Lower lobe of right lung (tissue), 2 donors: ENCODE measurements around the gene PDE4D. TPM values are rescaled to one million over a fixed set of nuclear protein-coding genes. Genes with fewer than 3 reads are reported as not detected.

Experiments used
- ATAC-seq, 2 donors: fragments of 200-7000 bp; cut with Tn5 transposase; one replicate each; pipeline ENCODE4 v1.9.1; 2020 to 2022; ENCODE audit warnings: mild to moderate bottlenecking in 2 of 2, moderate library complexity in 2 of 2
- DNase-seq: peaks from one replicate; pipeline ENCODE4 v3.0.0-alpha.2; 2020
- H3K27ac ChIP-seq: fragments of 200-600 bp; one replicate; pipeline ENCODE4 v1.8.0; 2022
- H3K27me3 ChIP-seq: fragments of 200-600 bp; one replicate; pipeline ENCODE4 v1.8.0; 2022; ENCODE audit warnings: low read depth
- H3K36me3 ChIP-seq: fragments of 200-600 bp; one replicate; pipeline ENCODE4 v1.8.0; 2022; ENCODE audit warnings: mild to moderate bottlenecking
- H3K4me1 ChIP-seq: fragments of 200-600 bp; one replicate; pipeline ENCODE4 v1.8.0; 2022
- H3K4me3 ChIP-seq: fragments of 200-600 bp; one replicate; pipeline ENCODE4 v1.8.0; 2022; ENCODE audit warnings: mild to moderate bottlenecking
- H3K9me3 ChIP-seq: fragments of 200-600 bp; one replicate; pipeline ENCODE4 v1.8.0; 2022
- CTCF ChIP-seq: fragments of 200-600 bp; IDR thresholded peaks from one replicate; pipeline ENCODE4 v1.8.0; 2022; ENCODE audit warnings: antibody characterized with exemption, mild to moderate bottlenecking
- intact Hi-C: fragments of 100-400 bp; cut with DNase I; formaldehyde crosslinking; loops from one replicate; pipeline ENCODE4 v1.11.0; 2022
- total RNA-seq: library from RNA; stranded (reverse); fragmentation: NEBNext Ultra II Directional; extraction: Animal tissue kit (Norgen Biotek cat#: 25700); gene quantifications from one replicate; pipeline ENCODE4 v1.2.1, GENCODE V29; 2021
- donor health status: DM: no; HTN: yes; CAD: no; lungs with severe emphysema.

Gene PDE4D
- total RNA-seq, 1 donor from 2014 or later, result 71.3 TPM

- no peaks in the 10 kb centered on the region for H3K27me3 ChIP-seq
- H3K9me3 ChIP-seq, result no peaks in the 10 kb centered on the region
- no peak overlapping the region for H3K4me3 ChIP-seq
- no peak for ATAC-seq
- intact Hi-C loops, result no loop called here
- H3K4me1 ChIP-seq, result peaks cover 16% of the 10 kb centered on the region
- no peak overlapping the region for H3K27ac ChIP-seq
- TF ChIP-seq CTCF, result no peak
- no peak for DNase-seq
- H3K36me3 ChIP-seq, result no peaks in the 10 kb centered on the region
Measured at GRCh38 chr5:59241552-59241951, 652.0 kb downstream of the PDE4D start.

GRCh38 chr5:59241119-59241518 is 652.4 kb downstream of the PDE4D start:
- no peaks in the 10 kb centered on the region for H3K27me3 ChIP-seq
- H3K4me1 ChIP-seq, result peaks cover 16% of the 10 kb centered on the region
- no peaks in the 10 kb centered on the region for H3K36me3 ChIP-seq
- no peak overlapping the region for H3K27ac ChIP-seq
- DNase-seq, result no peak
- intact Hi-C loops, result no loop called here
- no peak for TF ChIP-seq CTCF
- ATAC-seq, result no peak
- no peak overlapping the region for H3K4me3 ChIP-seq
- no peaks in the 10 kb centered on the region for H3K9me3 ChIP-seq

- TF ChIP-seq CTCF, result no peak
- intact Hi-C loops, result no loop called here
- H3K4me1 ChIP-seq, result peaks cover 6% of the 10 kb centered on the region
- H3K9me3 ChIP-seq, result no peaks in the 10 kb centered on the region
- no peak for ATAC-seq
- DNase-seq, result no peak
- no peak overlapping the region for H3K4me3 ChIP-seq
- H3K27me3 ChIP-seq, result no peaks in the 10 kb centered on the region
- no peak overlapping the region for H3K27ac ChIP-seq
- H3K36me3 ChIP-seq, result no peaks in the 10 kb centered on the region
Measured at GRCh38 chr5:59238126-59238902, 655.2 kb downstream of the PDE4D start.

GRCh38 chr5:59236986-59237385 is 656.5 kb downstream of the PDE4D start:
- DNase-seq, result no peak

GRCh38 chr5:59236448-59236847 is 657.1 kb downstream of the PDE4D start:
- no peak for ATAC-seq

More at GRCh38 chr5:59236986-59237385, 656.5 kb downstream of the PDE4D start:
- Histone ChIP-seq H3K9me3 (no peaks in the 10 kb centered on the region), H3K4me1 (peaks cover 6% of the 10 kb centered on the region), H3K27me3 (no peaks in the 10 kb centered on the region), H3K4me3 (no peak overlapping the region), H3K36me3 (no peaks in the 10 kb centered on the region), H3K27ac (no peak overlapping the region)
- no peak for TF ChIP-seq CTCF
- no peak for ATAC-seq
- intact Hi-C loops, result no loop called here

More at GRCh38 chr5:59236448-59236847, 657.1 kb downstream of the PDE4D start:
- no peak for DNase-seq
- intact Hi-C loops, result no loop called here
- H3K9me3 ChIP-seq, result no peaks in the 10 kb centered on the region
- H3K27ac ChIP-seq, result no peak overlapping the region
- peaks cover 6% of the 10 kb centered on the region for H3K4me1 ChIP-seq
- no peak overlapping the region for H3K4me3 ChIP-seq
- no peak for TF ChIP-seq CTCF
- no peaks in the 10 kb centered on the region for H3K27me3 ChIP-seq
- no peaks in the 10 kb centered on the region for H3K36me3 ChIP-seq
